GM20000 (cell line): ENCODE results near the gene KRTAP3-2.

Experiments used
- DNase-seq: peaks from one replicate; pipeline ENCODE4 v3.0.0; 2012; ENCODE audit warnings: low spot score
- CTCF ChIP-seq: IDR thresholded peaks from 2 replicates; pipeline ENCODE4 v1.5.1; 2012; ENCODE audit warnings: mild to moderate bottlenecking, control low read depth; ENCODE audit errors: extremely low read depth, missing control alignments

KRTAP3-2 gene

GRCh38 chr17:40993084-40993483 lies 6.6 kb downstream of the KRTAP3-2 start:
- no peak for TF ChIP-seq CTCF
- no peak for DNase-seq

GRCh38 chr17:40992666-40993065 lies 7.0 kb downstream of the KRTAP3-2 start:
- no peak for TF ChIP-seq CTCF
- DNase-seq, result no peak

- TF ChIP-seq CTCF, result no peak
- DNase-seq, result no peak
Observed at GRCh38 chr17:40986920-40987319, 12.8 kb downstream of the KRTAP3-2 start.

- no peak for DNase-seq
- TF ChIP-seq CTCF, result no peak
Observed at GRCh38 chr17:40984226-40984625, 15.5 kb downstream of the KRTAP3-2 start, which contains the start of gene KRT40. Gene KRT40, minus strand, starts transcription at chr17:40984326. Its CDS starts 53 bp downstream, at chr17:40984273.

GRCh38 chr17:40981115-40981514 lies 18.6 kb downstream of the KRTAP3-2 start:
- DNase-seq, result no peak
- TF ChIP-seq CTCF, result no peak

- DNase-seq, result no peak
- TF ChIP-seq CTCF, result no peak
Observed at GRCh38 chr17:40980596-40980995, 19.1 kb downstream of the KRTAP3-2 start.

GRCh38 chr17:40980117-40980516 lies 19.6 kb downstream of the KRTAP3-2 start:
- no peak for DNase-seq
- no peak for TF ChIP-seq CTCF
